ENCODE results near the gene TRPV2. TPM values are rescaled to one million over a fixed set of nuclear protein-coding genes. Genes with fewer than 3 reads are reported as not detected.
"Not testable (repeated sequence)": the region's sequence is repeated elsewhere in the genome, so short reads cannot be mapped to it uniquely, and the experiment has no call there.

TRPV2 gene
- total RNA-seq, 1 donor from 2014 or later = 6.7 TPM

DNA sequence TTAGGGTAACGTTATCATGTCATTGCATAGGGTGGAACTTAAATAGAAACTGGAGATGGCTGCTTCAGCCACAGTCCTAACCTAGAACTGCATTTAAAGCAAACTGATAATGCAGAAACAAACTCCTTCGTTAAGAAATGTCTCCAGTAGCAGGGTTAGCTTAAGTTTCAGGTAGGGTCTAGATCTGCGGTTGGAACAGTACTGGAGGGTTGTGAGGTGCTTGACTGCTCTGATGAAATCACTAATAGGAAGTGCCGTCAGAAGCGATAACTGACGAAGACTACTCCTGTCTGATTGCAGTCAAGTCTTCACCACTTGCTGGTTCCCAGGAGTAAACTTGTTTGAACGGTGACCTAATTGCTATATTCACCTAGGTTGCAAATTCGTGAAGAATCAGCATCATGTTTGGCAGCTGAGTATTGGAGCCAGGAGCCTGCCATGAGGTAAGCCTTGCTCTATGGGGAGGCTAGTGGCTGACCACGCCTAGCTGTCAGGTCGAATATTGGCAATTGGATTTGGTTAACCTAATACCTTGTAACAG lies 24.5 kb downstream of the TRPV2 start:
- TF ChIP-seq, protein P1, sequence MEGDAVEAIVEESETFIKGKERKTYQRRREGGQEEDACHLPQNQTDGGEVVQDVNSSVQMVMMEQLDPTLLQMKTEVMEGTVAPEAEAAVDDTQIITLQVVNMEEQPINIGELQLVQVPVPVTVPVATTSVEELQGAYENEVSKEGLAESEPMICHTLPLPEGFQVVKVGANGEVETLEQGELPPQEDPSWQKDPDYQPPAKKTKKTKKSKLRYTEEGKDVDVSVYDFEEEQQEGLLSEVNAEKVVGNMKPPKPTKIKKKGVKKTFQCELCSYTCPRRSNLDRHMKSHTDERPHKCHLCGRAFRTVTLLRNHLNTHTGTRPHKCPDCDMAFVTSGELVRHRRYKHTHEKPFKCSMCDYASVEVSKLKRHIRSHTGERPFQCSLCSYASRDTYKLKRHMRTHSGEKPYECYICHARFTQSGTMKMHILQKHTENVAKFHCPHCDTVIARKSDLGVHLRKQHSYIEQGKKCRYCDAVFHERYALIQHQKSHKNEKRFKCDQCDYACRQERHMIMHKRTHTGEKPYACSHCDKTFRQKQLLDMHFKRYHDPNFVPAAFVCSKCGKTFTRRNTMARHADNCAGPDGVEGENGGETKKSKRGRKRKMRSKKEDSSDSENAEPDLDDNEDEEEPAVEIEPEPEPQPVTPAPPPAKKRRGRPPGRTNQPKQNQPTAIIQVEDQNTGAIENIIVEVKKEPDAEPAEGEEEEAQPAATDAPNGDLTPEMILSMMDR (IDR thresholded peaks at IDR 0.05; ENCODE audit: borderline replicate concordance) = no peak
- no peaks in the 10 kb centered on the region for H3K9me3 ChIP-seq (replicated peaks)
- H3K36me3 ChIP-seq = peaks cover 46% of the 10 kb centered on the region
- peak overlapping the region; percentile 89 for H3K27ac ChIP-seq (replicated peaks)
- H3K4me3 ChIP-seq = peak overlapping the region; percentile 98
- intact Hi-C loops (cut with micrococcal nuclease) = loop anchor here (10.0 kb wide), 1 partner anchor 55 kb away; the partner anchor contains the start of gene UBB
- H3K27me3 ChIP-seq (ENCODE audit: low read depth) = no peaks in the 10 kb centered on the region
- no peak for DNase-seq
- peaks cover 64% of the 10 kb centered on the region for H3K4me1 ChIP-seq

DNA sequence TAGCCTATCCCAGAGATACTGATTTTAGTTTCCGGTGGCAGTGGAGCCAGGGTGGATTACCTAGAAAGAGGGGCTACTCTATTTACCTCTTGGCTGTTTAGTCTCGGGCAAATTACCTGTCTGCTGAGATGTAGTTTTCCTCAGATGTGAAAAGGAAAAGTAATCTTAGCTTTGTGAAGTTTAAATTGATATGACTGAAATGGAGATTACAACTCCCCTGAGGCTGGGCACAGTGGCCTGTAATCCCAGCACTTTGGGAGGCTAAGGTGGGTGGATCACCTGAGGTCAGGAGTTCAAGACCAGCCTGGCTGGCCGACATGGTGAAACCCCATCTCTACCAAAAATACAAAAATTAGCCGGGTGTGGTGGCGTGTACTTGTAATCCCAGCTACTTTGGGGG lies 25.0 kb downstream of the TRPV2 start:
- H3K27me3 ChIP-seq (ENCODE audit: low read depth); DNase-seq; H3K9me3 ChIP-seq (replicated peaks): not testable (repeated sequence)
- H3K4me3 ChIP-seq = peak overlapping the region; percentile 98
- H3K27ac ChIP-seq (replicated peaks) = peak overlapping the region; percentile 27
- peaks cover 46% of the 10 kb centered on the region for H3K36me3 ChIP-seq
- intact Hi-C loops (cut with micrococcal nuclease) = loop anchor here (10.0 kb wide), 1 partner anchor 56 kb away; the partner anchor contains the start of gene UBB
- peaks cover 68% of the 10 kb centered on the region for H3K4me1 ChIP-seq

DNA sequence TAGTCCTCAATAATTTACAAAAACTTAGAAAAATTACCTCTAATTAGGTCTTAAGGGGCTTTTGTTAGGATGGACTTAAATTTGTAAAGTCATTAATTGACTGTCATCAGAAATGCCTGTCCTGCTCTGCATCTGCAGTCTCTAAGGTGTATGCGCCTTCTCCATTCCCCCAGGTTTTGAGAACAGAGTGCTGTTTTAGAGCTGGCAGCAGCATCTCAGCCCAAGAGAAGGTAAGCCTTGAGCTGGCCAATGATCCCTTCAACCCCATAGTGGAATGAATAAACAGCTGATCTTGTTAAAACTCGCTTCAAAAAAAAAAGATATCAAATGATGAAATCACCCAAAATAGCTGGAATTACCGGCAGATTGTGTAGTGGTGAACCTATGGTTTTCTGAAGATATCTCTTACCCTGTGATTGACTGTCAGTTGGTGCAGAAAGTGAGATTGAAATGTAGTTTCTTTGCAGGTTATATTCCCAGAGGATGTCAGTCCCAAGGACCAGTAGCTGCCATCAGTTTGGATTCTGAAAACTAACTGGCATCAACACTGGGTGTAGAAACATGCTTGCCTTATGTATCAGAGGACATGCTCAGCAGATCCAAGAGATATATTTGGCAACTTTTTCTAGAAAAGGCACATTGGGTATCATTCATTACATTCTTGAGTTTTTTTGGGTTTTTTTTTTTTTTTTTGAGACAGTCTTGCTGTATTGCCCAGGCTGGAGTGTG lies 25.7 kb downstream of the TRPV2 start:
- H3K4me3 ChIP-seq = peak overlapping the region; percentile 98
- intact Hi-C loops (cut with micrococcal nuclease) = loop anchor here (10.0 kb wide), 1 partner anchor 56 kb away; the partner anchor contains the start of gene UBB

DNA sequence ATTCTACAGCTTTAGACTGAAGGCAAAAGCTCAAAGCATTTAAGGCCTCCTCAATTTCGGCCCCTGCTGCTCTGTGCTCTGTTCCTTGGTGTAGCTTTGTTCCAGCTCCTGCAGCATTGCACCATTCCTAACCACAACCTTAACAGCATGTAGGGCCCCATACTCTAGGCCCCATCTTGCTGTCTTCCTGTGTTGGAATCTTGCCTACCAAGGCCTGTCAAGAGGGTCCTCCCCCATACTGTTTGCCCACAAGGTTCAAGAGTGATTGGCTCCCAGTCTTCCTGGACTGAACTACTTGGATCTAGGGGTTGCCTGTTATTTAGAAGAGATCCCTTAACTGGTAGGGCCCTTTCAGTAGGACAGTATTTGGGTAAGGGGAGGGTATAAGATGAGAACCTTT lies 26.8 kb downstream of the TRPV2 start:
- Histone ChIP-seq H3K4me1 (peaks cover 72% of the 10 kb centered on the region), H3K36me3 (peaks cover 50% of the 10 kb centered on the region), H3K27me3 (ENCODE audit: low read depth) (no peaks in the 10 kb centered on the region), H3K27ac (replicated peaks) (no peak overlapping the region), H3K9me3 (replicated peaks) (no peaks in the 10 kb centered on the region), H3K4me3 (no peak overlapping the region)
- intact Hi-C loops (cut with micrococcal nuclease) = loop anchor here (10.0 kb wide), 1 partner anchor 57 kb away; the partner anchor contains the start of gene UBB
- no peak for DNase-seq
- TF ChIP-seq, protein P1 (IDR thresholded peaks at IDR 0.05; ENCODE audit: borderline replicate concordance) = no peak

More for the DNA sequence above, 25.7 kb downstream of the TRPV2 start:
- Histone ChIP-seq H3K27me3 (ENCODE audit: low read depth) (no peaks in the 10 kb centered on the region), H3K36me3 (peaks cover 46% of the 10 kb centered on the region), H3K4me1 (peaks cover 72% of the 10 kb centered on the region), H3K27ac (replicated peaks) (no peak overlapping the region), H3K9me3 (replicated peaks) (no peaks in the 10 kb centered on the region)
- TF ChIP-seq, protein P1 (IDR thresholded peaks at IDR 0.05; ENCODE audit: borderline replicate concordance) = no peak
- no peak for DNase-seq

DNA sequence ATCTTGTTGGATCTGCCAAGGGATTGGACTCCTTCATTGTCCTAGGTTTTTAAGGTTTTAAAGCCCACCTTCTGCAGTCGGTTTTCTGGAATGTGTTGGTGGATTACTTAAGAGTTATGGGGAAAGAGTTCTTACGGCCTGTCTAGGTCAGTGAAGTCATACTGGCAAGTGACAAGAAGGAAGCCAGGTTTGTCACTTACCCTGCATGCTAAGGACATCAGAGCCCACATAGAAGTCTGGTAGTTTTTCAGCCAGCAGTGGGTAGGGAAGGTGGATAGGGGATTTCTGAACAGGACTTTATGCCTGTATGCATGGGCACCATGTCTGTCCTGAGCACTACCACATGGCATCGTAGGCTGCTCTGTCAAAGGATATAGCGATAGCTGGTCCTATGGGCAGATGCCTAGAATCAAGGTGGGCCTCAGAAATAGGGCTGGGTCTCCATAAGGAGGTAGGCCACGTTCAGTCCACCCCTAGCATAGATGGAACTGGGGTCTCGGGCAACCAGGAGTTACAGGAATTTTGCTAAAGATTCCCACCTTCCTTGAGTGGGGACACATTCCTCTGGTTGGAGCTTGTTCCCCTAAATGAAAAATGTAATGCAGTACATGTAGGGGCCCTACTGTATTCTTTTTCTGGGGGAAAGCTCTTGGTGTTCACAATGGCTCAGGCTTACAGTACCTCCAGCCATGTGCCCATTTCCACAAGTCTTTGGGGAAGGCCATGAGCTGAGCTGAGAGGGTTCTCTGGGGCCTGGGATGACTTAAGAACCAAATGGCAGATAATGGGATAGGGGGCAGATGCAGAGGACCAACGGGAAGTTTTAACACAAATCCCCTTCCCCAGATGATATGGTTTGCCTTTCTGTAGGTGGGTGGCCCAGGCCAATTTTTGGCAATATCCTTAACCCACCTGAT lies 27.5 kb downstream of the TRPV2 start:
- intact Hi-C loops (cut with micrococcal nuclease) = loop anchor here (10.0 kb wide), 1 partner anchor 58 kb away; the partner anchor contains the start of gene UBB
- Histone ChIP-seq H3K36me3 (peaks cover 57% of the 10 kb centered on the region), H3K9me3 (replicated peaks) (no peaks in the 10 kb centered on the region), H3K27ac (replicated peaks) (no peak overlapping the region), H3K4me3 (no peak overlapping the region), H3K4me1 (peaks cover 72% of the 10 kb centered on the region), H3K27me3 (ENCODE audit: low read depth) (no peaks in the 10 kb centered on the region)
- TF ChIP-seq, protein P1 (IDR thresholded peaks at IDR 0.05; ENCODE audit: borderline replicate concordance) = no peak
- no peak for DNase-seq

All from left ventricle myocardium inferior (tissue), 1 donor.